AG09309 (cell line): ENCODE data around the gene NOS1AP.
"Not testable (repeated sequence)": the region's sequence is repeated elsewhere in the genome, so short reads cannot be mapped to it uniquely, and the experiment has no call there.

Experiments used
- DNase-seq: peaks from one replicate; pipeline ENCODE4 v3.0.0-alpha.2; 2010; ENCODE audit warnings: low read depth
- H3K4me3 ChIP-seq: 2 replicates; pipeline ENCODE4 v1.5.1; 2011; ENCODE audit warnings: mild to moderate bottlenecking, low read depth, low read length, moderate library complexity; ENCODE audit not compliant: control insufficient read depth
- TF ChIP-seq, protein P1 (sequence below): IDR thresholded peaks from 2 replicates; pipeline ENCODE4 v1.5.1; 2011; ENCODE audit warnings: mild to moderate bottlenecking, low read depth, low read length, inconsistent platforms; ENCODE audit not compliant: insufficient read depth, control insufficient read depth; ENCODE audit errors: missing control alignments

NOS1AP gene

DNA sequence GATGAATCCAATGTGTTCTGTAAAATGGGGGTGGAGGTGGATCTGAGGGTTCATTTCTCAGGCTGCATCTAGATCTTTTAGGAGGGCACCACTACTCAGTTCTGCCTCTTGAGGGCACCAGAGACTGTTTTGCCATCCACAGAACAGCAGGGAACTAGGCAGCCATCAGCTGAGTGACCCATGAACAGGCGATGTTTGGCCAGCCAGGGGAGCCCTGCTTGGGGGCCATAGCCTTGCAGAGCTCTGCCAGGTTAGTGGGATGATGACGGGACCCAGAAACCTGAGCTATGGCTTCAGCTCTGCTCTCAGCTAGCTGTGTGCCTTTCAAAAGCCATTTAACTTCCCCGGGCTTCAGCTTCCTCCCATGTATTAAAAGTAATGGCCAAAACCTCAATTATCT is 13.4 kb upstream of the NOS1AP start:
- no peak overlapping the region for H3K4me3 ChIP-seq
- DNase-seq = no peak
- TF ChIP-seq, protein P1, sequence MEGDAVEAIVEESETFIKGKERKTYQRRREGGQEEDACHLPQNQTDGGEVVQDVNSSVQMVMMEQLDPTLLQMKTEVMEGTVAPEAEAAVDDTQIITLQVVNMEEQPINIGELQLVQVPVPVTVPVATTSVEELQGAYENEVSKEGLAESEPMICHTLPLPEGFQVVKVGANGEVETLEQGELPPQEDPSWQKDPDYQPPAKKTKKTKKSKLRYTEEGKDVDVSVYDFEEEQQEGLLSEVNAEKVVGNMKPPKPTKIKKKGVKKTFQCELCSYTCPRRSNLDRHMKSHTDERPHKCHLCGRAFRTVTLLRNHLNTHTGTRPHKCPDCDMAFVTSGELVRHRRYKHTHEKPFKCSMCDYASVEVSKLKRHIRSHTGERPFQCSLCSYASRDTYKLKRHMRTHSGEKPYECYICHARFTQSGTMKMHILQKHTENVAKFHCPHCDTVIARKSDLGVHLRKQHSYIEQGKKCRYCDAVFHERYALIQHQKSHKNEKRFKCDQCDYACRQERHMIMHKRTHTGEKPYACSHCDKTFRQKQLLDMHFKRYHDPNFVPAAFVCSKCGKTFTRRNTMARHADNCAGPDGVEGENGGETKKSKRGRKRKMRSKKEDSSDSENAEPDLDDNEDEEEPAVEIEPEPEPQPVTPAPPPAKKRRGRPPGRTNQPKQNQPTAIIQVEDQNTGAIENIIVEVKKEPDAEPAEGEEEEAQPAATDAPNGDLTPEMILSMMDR = peak; percentile 96

DNA sequence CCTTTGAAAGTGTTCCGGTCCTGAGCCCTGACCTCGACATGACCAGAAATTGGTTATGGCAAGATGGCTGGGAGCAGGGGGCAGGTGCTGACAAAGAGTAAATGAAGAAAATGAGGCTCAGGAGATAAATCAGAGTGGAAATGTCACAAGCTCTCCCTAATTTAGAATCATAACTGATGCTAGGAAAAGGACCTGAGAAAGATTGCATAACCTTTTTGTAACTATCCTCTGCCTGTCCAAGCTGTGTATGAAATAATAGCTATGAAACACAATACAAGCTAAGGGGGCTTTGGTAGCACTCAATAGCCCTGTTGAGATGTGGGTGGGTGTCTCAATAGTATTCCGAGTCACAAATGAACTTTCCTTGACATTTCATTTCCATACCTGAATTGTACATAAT is 12.9 kb upstream of the NOS1AP start:
- TF ChIP-seq, protein P1 = no peak
- no peak for DNase-seq

DNA sequence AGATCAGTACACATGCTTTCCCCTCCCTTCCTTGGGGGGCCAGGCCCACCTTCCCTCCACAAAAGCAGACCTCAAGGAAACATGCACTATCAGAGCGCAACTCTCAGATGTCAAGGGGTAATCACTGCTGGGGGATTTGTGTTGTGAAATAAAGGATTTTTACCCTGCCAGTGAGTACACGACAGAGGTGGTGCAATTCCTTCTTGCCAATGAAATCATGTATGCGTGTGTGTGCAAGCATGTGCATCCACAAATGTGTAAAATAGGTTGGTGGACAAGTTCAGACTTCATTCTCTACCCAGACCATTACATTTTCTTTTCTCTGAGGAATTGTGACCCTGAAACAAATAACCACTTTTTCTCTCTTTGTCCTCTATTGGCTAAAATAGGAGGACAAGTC is 9.8 kb upstream of the NOS1AP start:
- DNase-seq = no peak
- H3K4me3 ChIP-seq = no peak overlapping the region
- TF ChIP-seq, protein P1 = no peak

More for the DNA sequence above, 12.9 kb upstream of the NOS1AP start:
- no peak overlapping the region for H3K4me3 ChIP-seq

DNA sequence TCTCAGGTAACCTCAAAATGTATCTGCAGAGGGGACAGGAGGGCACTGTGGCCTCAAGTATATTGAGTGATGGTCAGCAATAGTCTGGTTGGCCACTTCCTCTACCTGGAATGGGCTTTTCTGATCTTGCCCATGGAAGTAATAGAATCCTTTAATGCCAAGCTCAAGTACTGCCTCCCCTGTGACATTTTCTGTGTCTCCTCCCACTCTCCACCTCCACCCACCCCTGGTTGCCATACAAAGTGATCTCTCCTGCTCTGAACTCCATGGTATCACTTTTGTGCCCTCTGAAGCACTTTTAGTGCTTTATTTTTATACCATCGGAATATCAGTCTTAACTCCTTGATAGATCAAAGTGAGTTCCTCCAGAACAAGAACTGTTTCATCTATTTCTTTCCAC is 9.2 kb upstream of the NOS1AP start:
- H3K4me3 ChIP-seq = no peak overlapping the region
- DNase-seq = no peak

DNA sequence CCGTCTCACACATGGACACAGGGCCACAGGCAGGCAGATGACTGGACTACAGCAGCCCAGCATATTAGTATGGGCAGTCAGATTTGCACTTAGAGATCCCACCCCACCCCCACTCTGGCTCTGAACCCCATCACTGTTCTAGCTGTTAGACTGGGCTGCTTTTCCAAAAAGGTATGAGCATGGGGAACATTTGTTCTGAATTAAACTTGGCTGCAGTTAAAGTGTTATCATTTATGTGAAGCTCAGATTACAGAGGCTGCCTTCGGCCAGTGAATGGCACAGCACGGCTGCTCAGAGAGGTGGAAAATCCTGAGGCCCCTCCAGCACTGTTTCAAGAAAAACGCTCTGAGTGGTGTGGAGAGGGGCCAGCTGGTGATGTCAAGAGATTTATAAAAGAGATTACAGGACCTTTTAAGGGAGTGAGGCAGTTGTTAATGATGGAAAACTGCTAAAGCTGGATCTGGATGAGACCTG is 6.9 kb upstream of the NOS1AP start:
- no peak overlapping the region for H3K4me3 ChIP-seq
- TF ChIP-seq, protein P1 = no peak
- DNase-seq = peak; percentile 11

More for the DNA sequence above, 9.2 kb upstream of the NOS1AP start:
- TF ChIP-seq, protein P1 = no peak

DNA sequence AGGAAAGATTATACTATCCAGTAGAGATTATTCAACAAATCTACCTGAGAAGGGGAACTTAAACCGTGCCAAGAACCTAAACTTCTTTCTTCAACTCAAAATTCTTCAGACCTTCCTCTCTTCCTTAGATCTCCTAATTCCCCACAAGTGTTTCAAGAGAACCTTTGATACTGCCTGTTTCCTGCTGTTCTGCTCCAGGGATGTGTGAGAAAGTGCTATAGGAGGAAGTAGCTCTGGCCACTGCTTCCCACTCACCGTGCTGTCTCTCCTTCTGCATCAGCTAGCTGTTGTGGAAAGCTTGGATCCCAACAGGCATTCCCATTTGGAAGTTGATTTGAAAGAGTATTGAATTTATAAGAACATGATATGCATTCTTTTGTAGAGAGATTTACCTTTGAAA is 4.5 kb upstream of the NOS1AP start:
- TF ChIP-seq, protein P1 = no peak
- no peak overlapping the region for H3K4me3 ChIP-seq
- no peak for DNase-seq

DNA sequence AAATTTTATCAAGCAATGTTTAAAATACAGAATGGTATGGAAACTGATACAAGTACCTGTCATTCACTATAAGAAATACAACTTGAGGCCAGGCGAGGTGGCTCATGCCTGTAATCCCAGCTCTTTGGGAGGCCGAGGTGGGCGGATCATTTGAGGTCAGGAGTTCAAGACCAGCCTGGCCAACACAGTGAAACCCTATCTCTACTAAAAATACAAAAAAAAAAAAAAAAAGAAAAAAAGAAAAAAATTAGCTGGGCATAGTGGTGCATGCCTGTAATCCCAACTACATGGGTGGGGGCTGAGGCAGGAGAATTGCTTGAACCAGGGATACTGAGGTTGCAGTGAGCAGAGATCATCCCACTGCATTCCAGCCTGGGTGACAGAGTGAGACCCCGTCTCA is 2.7 kb upstream of the NOS1AP start:
- H3K4me3 ChIP-seq, DNase-seq: not testable (repeated sequence)
